ENCODE data around the gene RNF157. TPM values are rescaled to one million over a fixed set of nuclear protein-coding genes. Genes with fewer than 3 reads are reported as not detected.

The RNF157 gene
- 0.75 and 0.89 TPM in 2 replicates for total RNA-seq

DNA sequence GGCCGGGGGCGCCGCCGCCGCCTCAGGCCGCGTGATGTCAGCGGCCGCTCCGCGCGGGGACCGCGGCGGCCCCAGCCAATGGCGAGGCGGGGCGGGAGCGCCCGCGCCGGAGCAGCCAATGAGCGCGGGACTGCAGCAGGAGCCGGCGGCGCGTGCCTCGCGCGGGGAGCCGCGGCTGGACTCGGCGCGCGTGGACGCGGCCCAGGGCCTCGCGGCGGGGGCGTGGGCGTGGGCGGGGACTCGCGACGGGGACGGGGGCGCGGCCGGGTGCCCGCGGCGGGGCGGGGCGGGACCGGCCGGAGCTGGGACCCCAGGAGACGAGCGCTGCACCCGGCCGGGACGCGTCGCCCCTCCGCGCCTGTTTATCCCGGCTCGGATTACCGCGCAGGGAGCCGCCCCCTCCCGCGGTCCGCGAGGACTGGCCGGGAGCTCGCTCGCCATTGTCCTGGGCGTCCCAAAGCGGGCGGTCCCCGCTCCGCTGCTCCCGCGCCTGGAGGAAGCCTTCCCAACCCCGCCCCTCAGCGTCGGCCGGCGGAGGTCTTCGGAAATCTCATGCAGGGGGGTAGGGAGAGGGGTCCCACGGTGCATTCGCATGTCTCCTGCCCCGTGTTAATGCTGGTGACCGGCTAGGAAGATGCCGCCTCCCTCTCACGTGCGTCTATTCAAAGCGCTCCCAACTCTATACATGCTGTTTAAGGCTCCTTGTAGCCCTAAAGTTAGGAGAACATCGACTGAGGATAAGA is at the start of gene RNF157:
TSS of gene RNF157 (minus strand) at position 33 of the 743 bp plus-strand sequence. CDS start 253 bp downstream, outside the sequence.

DNA sequence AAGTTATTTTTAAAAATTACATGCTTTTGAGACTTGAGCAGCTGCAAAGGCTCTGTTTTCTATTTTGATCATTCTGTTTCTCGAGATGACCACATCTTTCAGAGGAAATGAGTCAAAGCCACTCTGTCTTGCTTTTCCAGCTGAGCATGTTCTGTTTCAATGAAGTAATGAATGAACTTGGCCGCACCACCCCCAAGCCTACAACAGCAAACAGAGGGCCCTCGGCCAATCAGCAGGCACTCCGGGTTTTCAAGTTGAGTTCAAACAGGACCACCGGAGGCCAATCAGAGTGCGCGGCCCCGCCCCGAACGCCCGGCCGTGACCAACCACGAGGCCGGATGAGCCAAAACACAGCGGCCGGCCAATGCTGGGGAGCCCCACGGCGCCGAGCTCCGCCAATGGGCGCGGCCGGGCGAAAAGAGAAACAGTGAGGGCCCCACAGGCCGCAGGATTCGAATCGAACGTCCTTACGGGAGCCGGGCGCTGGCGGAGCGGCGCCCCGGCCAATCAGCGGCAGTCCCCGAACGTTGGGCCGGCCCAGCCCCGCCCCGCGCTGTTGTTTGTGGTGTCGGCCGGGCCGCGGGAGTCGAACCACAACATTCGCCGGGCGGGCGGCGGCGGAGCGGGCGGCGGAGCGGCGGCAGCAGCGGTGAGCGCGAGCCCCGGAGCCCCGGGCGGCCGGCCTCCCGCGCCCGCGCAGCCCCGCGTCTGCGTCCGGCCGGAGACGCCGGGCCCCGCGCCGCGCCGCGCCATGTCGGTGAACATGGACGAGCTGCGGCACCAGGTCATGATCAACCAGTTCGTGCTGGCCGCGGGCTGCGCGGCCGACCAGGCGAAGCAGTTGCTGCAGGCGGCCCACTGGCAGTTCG is 24.7 kb upstream of the RNF157 start, which contains the start of gene UBALD2:
TSS of gene UBALD2 (plus strand) at position 594 of the 869 bp plus-strand sequence. CDS start at position 752, 158 bp downstream.

GRCh38 chr17:76141212-76142038 is 98.9 kb downstream of the RNF157 start, which contains the start of gene FOXJ1:
Gene FOXJ1 (minus strand): TSS chr17:76141245. CDS start chr17:76140395, 850 bp downstream.

GRCh38 chr17:76103274-76104139 is 136.8 kb downstream of the RNF157 start, which contains the start of gene EXOC7:
Gene EXOC7 (minus strand): TSS chr17:76103787. CDS start chr17:76103692, 95 bp downstream.

Other genes starting within 250 kb of the RNF157 start
- gene CDK3, start 239.6 kb downstream of the RNF157 start, total RNA-seq, result 2.9 and 3.2 TPM in 2 replicates
- 0.12 and 0.22 TPM in 2 replicates for gene EVPL, start 213.2 kb downstream of the RNF157 start, total RNA-seq
- gene SRP68, start 168.0 kb downstream of the RNF157 start, total RNA-seq, result 43.7 and 46.9 TPM in 2 replicates
- gene GALR2, start 165.7 kb downstream of the RNF157 start, total RNA-seq, result not detected in 2 replicates
- gene ZACN, start 161.3 kb downstream of the RNF157 start, total RNA-seq, result 0.12 TPM in 1 of 2 replicates, not detected in the other
- gene EXOC7, start 136.7 kb downstream of the RNF157 start, total RNA-seq, result 79.9 and 89.2 TPM in 2 replicates
- under 0.01 TPM in 2 replicates for gene FOXJ1, start 99.2 kb downstream of the RNF157 start, total RNA-seq
- 2.7 and 4.6 TPM in 2 replicates for gene UBALD2, start 24.9 kb upstream of the RNF157 start, total RNA-seq
- 3.0 and 6.2 TPM in 2 replicates for gene QRICH2, start 67.8 kb upstream of the RNF157 start, total RNA-seq
- gene PRPSAP1, start 113.4 kb upstream of the RNF157 start, total RNA-seq, result 36.4 and 38.2 TPM in 2 replicates
- 73.4 and 79.2 TPM in 2 replicates for gene SPHK1, start 144.1 kb upstream of the RNF157 start, total RNA-seq
- gene UBE2O, start 212.7 kb upstream of the RNF157 start, total RNA-seq, result 23.1 and 24.7 TPM in 2 replicates
- not detected in 2 replicates for gene AANAT, start 227.1 kb upstream of the RNF157 start, total RNA-seq

All from uterine smooth muscle cell (primary cell).